Psoas muscle (tissue), 8 donors: ENCODE results near the gene LTO1. TPM values are rescaled to one million over a fixed set of nuclear protein-coding genes. Genes with fewer than 3 reads are reported as not detected.

Source experiments
- ATAC-seq, 4 donors: fragments of 200-7000 bp; cut with Tn5 transposase; one replicate each; pipeline ENCODE4 v1.9.1; 2020; ENCODE audit warnings: moderate library complexity in 3 of 4, mild to moderate bottlenecking in 2 of 4
- DNase-seq, 2 donors: peaks; one replicate each; pipeline ENCODE4 v3.0.0-alpha.2; 2020
- H3K27ac ChIP-seq: fragments of 200-600 bp; one replicate; pipeline ENCODE4 v1.8.0; 2022
- H3K27me3 ChIP-seq, 3 donors: fragments of 200-600 bp in 1 of 3; one replicate each; pipeline versions ENCODE4 v1.6.1 to v1.8.0; 2013 to 2022; ENCODE audit warnings: low read length in 2 of 3, mild to moderate bottlenecking in 2 of 3, moderate library complexity in 1 of 3; ENCODE audit not compliant: insufficient read depth in 3 of 3
- H3K36me3 ChIP-seq, 2 donors: fragments of 200-600 bp in 1 of 2; one replicate each; pipeline versions ENCODE4 v1.6.1 to v1.8.0; 2013 to 2022; ENCODE audit warnings: low read depth in 1 of 2, mild to moderate bottlenecking in 1 of 2, moderate library complexity in 1 of 2; ENCODE audit not compliant: insufficient read depth in 1 of 2
- H3K4me1 ChIP-seq: fragments of 200-600 bp; one replicate; pipeline ENCODE4 v1.8.0; 2022
- H3K4me3 ChIP-seq: fragments of 200-600 bp; one replicate; pipeline ENCODE4 v1.8.0; 2022; ENCODE audit warnings: mild to moderate bottlenecking
- H3K9me3 ChIP-seq: fragments of 200-600 bp; one replicate; pipeline ENCODE4 v1.8.0; 2022
- WGBS, 3 donors: extraction: QIAGEN DNeasy Blood & Tissue Kit; methylation state at CpG; one replicate each; pipeline versions ENCODE4 v1.1.6 to v1.1.7; 2013; 5-methylcytosine and 5-hydroxymethylcytosine counted together
- intact Hi-C, 2 donors: fragments of 100-400 bp; cut with DNase I; formaldehyde crosslinking; loops; one replicate each; pipeline versions ENCODE4 v1.11.0 to v1.14.2; 2022
- polyA plus RNA-seq, 3 donors: library from polyadenylated mRNA; stranded (reverse); fragments of 200-250 nt; gene quantifications; one replicate each; pipeline ENCODE4 v1.2.3, GENCODE V29; 2013
- total RNA-seq, 4 donors: library from RNA; stranded (reverse); fragmentation: NEBNext Ultra II Directional in 2 of 4; extraction: Animal tissue kit (Norgen Biotek cat#: 25700) in 2 of 4; gene quantifications; one replicate each; pipeline versions ENCODE4 v1.2.1 to v1.2.4, GENCODE V29; 2021 to 2023
- TF ChIP-seq, protein P1 (sequence below): fragments of 200-600 bp; IDR thresholded peaks from one replicate; pipeline ENCODE4 v1.8.0; 2022; ENCODE audit warnings: antibody characterized with exemption
- donor health status: healthy with polysubstance abuse.
- donor health status: DM: no; HTN: no; CAD: no; lungs with moderate emphysema.
- donor health status: Bipolar disorder and iron deficiency.
- donor health status: healthy.
- donor health status: DM: yes; HTN: yes; CAD: no.
- donor health status: DM: no; HTN: no; CAD: no.
- donor health status: DM: no; HTN: no; CAD: no.
- donor health status: DM: yes; HTN: yes; CAD: no.

LTO1 gene
- total and polyA plus RNA-seq, 7 donors = 8.5 to 28.1 (median 9.2) TPM

DNA sequence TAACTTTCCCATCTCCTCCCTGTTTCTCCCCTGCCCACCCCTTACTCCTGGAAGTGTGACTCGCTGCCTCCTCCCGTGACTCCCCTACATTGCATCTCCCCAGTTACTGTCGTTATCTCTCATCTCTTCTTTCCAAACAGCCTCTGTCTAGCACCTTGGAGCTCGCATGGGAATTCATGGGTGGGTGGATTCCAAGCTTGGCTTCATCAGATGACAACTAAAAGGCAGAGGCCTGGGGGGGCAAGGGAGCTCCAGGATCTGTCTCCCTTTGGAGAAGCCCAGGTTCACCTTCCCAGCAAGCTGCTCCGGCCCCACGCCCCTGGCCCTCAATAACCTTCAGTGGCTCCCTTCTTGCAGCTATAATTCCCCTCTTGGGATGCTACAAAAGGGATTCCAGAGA is 41.1 kb downstream of the LTO1 start:
- Histone ChIP-seq H3K4me1 (peaks cover 22% of the 10 kb centered on the region), H3K9me3 (no peaks in the 10 kb centered on the region), H3K27ac (no peak overlapping the region), H3K4me3 (no peak overlapping the region), H3K27me3 (peaks cover 0 to 54% (median 14%) of the 10 kb centered on the region in 3 donors), H3K36me3 (no peaks in the 10 kb centered on the region)
- TF ChIP-seq, protein P1, sequence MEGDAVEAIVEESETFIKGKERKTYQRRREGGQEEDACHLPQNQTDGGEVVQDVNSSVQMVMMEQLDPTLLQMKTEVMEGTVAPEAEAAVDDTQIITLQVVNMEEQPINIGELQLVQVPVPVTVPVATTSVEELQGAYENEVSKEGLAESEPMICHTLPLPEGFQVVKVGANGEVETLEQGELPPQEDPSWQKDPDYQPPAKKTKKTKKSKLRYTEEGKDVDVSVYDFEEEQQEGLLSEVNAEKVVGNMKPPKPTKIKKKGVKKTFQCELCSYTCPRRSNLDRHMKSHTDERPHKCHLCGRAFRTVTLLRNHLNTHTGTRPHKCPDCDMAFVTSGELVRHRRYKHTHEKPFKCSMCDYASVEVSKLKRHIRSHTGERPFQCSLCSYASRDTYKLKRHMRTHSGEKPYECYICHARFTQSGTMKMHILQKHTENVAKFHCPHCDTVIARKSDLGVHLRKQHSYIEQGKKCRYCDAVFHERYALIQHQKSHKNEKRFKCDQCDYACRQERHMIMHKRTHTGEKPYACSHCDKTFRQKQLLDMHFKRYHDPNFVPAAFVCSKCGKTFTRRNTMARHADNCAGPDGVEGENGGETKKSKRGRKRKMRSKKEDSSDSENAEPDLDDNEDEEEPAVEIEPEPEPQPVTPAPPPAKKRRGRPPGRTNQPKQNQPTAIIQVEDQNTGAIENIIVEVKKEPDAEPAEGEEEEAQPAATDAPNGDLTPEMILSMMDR = no peak
- ATAC-seq (no peak), DNase-seq (no peak)
- WGBS, 3 donors = 86 to 96% (median 90%) methylated on average over 6 of the region's 6 CpGs
- intact Hi-C loops = no loop called here

DNA sequence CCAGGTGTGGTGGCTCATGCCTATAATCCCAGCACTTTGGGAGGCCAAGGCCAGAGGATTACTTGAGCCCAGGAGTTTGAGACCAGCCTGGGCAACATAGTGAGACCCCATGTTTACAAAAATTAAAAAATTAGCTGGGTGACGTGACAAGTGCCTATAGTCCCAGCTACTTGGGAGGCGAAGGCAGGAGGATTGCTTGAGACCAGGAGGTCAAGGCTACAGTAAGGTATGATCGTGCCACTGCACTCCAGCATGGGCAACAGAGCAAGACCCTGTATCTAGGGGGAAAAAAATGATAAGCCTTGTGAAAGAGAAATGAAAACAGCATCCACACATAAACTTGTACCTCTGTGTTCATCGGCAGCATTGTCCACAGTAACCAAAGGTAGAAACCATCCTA is 42.3 kb downstream of the LTO1 start:
- Histone ChIP-seq H3K4me3 (no peak overlapping the region), H3K27ac (no peak overlapping the region), H3K36me3 (no peaks in the 10 kb centered on the region), H3K9me3 (no peaks in the 10 kb centered on the region), H3K27me3 (peaks cover 0 to 42% (median 11%) of the 10 kb centered on the region in 3 donors), H3K4me1 (peaks cover 14% of the 10 kb centered on the region)
- 95 to 97% (median 96%) methylated on average over 4 of the region's 4 CpGs for WGBS, 3 donors
- DNase-seq (no peak), ATAC-seq (no peak)
- TF ChIP-seq, protein P1 = no peak
- intact Hi-C loops = no loop called here

DNA sequence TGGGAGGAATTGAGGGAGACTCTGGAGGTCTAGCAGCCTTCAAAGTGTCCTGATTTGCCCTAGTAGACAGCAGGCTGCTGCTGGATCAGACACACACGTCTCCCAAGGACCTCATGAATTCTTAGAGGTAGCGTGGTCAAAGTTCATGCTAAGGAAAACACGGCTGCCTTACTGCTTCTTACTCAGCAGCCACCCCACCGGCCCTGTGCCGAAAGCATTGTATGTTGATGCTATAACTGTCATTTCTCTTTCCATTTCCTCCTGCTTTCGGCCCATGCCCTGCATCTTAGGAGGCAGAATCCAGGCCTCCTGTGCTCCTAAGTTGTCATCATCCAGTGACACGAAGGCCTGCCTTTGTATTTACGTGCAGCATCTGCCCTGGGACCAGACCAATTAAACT is 44.7 kb downstream of the LTO1 start:
- Histone ChIP-seq H3K27me3 (peaks cover 0 to 21% (median 2%) of the 10 kb centered on the region in 3 donors), H3K4me1 (no peaks in the 10 kb centered on the region), H3K4me3 (no peak overlapping the region), H3K27ac (no peak overlapping the region), H3K36me3 (no peaks in the 10 kb centered on the region), H3K9me3 (no peaks in the 10 kb centered on the region)
- intact Hi-C loops = no loop called here
- ATAC-seq (no peak), DNase-seq (no peak)
- TF ChIP-seq, protein P1 = no peak
- WGBS, 3 donors = 93 to 94% (median 94%) methylated on average over 8 of the region's 8 CpGs

DNA sequence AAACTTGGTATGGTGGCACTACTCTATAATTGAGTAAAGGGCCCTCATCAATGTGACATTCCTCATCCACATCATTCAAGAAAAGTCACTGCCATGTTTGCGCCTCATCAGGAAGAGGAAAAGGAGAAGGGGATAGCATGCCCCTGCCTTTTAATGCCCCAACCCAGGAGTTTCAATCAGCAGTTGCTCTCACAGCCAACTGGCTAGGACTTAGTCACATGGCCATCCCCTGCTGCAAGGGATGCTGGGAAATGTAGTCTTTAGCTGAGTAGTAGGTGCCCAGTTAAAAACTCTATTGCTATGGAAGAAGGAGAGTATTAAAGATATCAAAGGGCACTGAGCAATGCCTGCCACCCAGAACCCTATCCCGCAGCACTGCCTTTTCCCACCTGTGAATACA is 45.1 kb downstream of the LTO1 start:
- no peak overlapping the region for H3K27ac ChIP-seq
- peaks cover 0 to 17% (median 2%) of the 10 kb centered on the region in 3 donors for H3K27me3 ChIP-seq
- no peak for DNase-seq
- H3K36me3 ChIP-seq = no peaks in the 10 kb centered on the region
- intact Hi-C loops = no loop called here
- H3K9me3 ChIP-seq = no peaks in the 10 kb centered on the region
- 94 to 99% (median 97%) methylated on average over 2 of the region's 2 CpGs for WGBS, 3 donors
- H3K4me3 ChIP-seq = no peak overlapping the region
- TF ChIP-seq, protein P1 = no peak
- ATAC-seq = no peak
- H3K4me1 ChIP-seq = no peaks in the 10 kb centered on the region

DNA sequence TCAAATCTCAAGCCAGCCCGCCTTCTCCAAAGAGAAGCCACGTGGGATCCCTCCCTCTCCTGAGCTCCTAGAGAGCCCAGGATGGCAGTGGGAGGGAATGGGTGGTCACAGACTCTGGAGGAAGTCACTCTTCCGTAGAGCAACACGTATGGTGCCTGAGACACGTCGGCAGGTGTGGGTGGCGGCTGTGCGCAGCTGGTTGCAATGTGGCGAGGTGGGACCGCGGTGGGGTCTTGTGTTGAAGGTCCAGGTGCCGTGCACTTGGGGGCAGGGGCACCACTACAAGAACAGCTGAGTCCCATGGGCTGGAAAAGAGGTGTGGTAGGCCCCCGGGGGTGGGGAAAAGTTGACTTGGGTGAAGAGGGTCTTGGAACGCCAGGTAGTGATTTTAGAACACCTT is 47.6 kb downstream of the LTO1 start:
- Histone ChIP-seq H3K36me3 (no peaks in the 10 kb centered on the region), H3K9me3 (no peaks in the 10 kb centered on the region), H3K4me1 (no peaks in the 10 kb centered on the region), H3K27me3 (peaks cover 0 to 16% (median 0%) of the 10 kb centered on the region in 3 donors), H3K27ac (no peak overlapping the region), H3K4me3 (no peak overlapping the region)
- DNase-seq (no peak), ATAC-seq (no peak)
- TF ChIP-seq, protein P1 = no peak
- 78 to 84% (median 82%) methylated on average over 14 of the region's 14 CpGs for WGBS, 3 donors
- intact Hi-C loops = no loop called here
